Renal cortical epithelial cell (primary cell): Measurements from ENCODE around the gene CNTF. TPM values are rescaled to one million over a fixed set of nuclear protein-coding genes. Genes with fewer than 3 reads are reported as not detected.
A peak's percentile ranks its signal among the peaks of the same experiment; 100 is the strongest.

ENCODE experiments used
- DNase-seq: peaks from one replicate; pipeline ENCODE4 v3.0.0-alpha.2; 2011; ENCODE audit warnings: low read depth
- total RNA-seq: library from RNA; depleted of rRNA; stranded (reverse); fragments of >200 nt; gene quantifications from 2 replicates; pipeline ENCODE4 v1.2.3, GENCODE V29; 2014

Gene CNTF
- total RNA-seq, 1 donor from 2014 or later, result 1.6 TPM

- no peak for DNase-seq
Measured at GRCh38 chr11:58606930-58607714, 15.3 kb upstream of the CNTF start.

- DNase-seq, result no peak
Measured at GRCh38 chr11:58608331-58608730, 14.1 kb upstream of the CNTF start.

- DNase-seq, result no peak
Measured at GRCh38 chr11:58609723-58610122, 12.7 kb upstream of the CNTF start.

GRCh38 chr11:58613228-58613627 is 9.2 kb upstream of the CNTF start:
- no peak for DNase-seq

- no peak for DNase-seq
Measured at GRCh38 chr11:58615559-58615958, 6.9 kb upstream of the CNTF start.

GRCh38 chr11:58616594-58616993 is 5.9 kb upstream of the CNTF start:
- peak; percentile 72 for DNase-seq

- no peak for DNase-seq
Measured at GRCh38 chr11:58617976-58618557, 4.4 kb upstream of the CNTF start.

- DNase-seq, result no peak
Measured at GRCh38 chr11:58621586-58622262, 741 bp upstream of the CNTF start.

- DNase-seq, result peak; percentile 38
Measured at GRCh38 chr11:58625086-58625485, 2.6 kb downstream of the CNTF start.

- peak; percentile 99 for DNase-seq
Measured at GRCh38 chr11:58625826-58626460, 3.5 kb downstream of the CNTF start.

GRCh38 chr11:58626934-58627483 is 4.5 kb downstream of the CNTF start:
- DNase-seq, result no peak

- peak; percentile 80 for DNase-seq
Measured at GRCh38 chr11:58628446-58628845, 6.0 kb downstream of the CNTF start.

GRCh38 chr11:58629857-58630256 is 7.4 kb downstream of the CNTF start:
- DNase-seq, result peak; percentile 58

GRCh38 chr11:58631378-58631777 is 8.9 kb downstream of the CNTF start:
- no peak for DNase-seq

- DNase-seq, result no peak
Measured at GRCh38 chr11:58632510-58632909, 10.0 kb downstream of the CNTF start.

GRCh38 chr11:58636587-58636986 is 14.1 kb downstream of the CNTF start:
- DNase-seq, result no peak

GRCh38 chr11:58637371-58637770 is 14.9 kb downstream of the CNTF start:
- no peak for DNase-seq

- no peak for DNase-seq
Measured at GRCh38 chr11:58639103-58639502, 16.6 kb downstream of the CNTF start.

- no peak for DNase-seq
Measured at GRCh38 chr11:58639669-58640068, 17.2 kb downstream of the CNTF start.

- no peak for DNase-seq
Measured at GRCh38 chr11:58640386-58641023, 18.0 kb downstream of the CNTF start.

GRCh38 chr11:58641341-58641740 is 18.9 kb downstream of the CNTF start:
- DNase-seq, result no peak
